HG02970 (cell line): ENCODE results near the gene SCAF4.
"Not testable (repeated sequence)": the region's sequence is repeated elsewhere in the genome, so short reads cannot be mapped to it uniquely, and the experiment has no call there.

Experiments
- ATAC-seq: cut with Tn5 transposase; IDR thresholded peaks from one replicate; pipeline ENCODE4 v1.9.1; 2021; ENCODE audit warnings: mild to moderate bottlenecking, moderate library complexity, moderate number of reproducible peaks; ENCODE audit not compliant: unreplicated experiment, low FRiP score

Gene SCAF4

GRCh38 chr21:31654821-31655580, 76.9 kb downstream of the SCAF4 start:
- not testable (repeated sequence) for ATAC-seq

DNA sequence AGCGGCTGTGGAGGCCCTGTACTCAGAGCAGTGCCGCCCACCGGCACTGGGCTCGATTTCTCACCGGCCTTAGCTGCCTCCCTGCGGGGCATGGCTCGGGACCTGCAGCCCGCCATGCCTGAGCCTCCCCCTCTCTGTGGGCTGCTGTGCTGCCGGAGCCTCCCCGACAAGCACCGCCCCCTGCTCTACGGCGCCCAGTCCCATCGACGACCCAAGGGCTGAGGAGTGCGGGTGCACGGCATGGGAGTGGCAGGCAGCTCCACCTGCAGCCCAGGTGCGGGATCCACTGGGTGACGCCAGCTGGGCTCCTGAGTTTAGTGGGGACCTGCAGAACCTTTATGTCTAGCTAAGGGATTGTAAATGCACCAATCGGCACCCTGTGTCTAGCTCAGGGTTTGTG, 77.6 kb downstream of the SCAF4 start:
- no peak for ATAC-seq

DNA sequence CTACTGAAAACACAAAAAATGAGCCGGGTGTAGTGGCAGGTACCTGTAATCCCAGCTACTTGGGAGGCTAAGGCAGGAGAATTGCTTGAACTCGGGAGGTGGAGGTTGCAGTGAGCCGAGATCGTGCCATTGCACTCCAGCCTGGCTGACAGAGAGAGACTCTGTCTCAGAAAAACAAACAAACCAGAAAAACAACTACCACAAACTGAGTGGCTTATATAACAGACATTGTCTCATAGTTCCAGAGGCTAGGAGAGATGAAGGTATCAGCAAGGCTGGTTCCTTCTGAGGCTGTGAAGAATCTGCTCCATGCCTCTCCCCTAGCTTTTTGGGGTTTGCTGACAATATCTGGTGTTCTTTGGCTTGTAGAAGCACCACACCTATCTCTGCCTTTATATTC, 80.4 kb downstream of the SCAF4 start:
- ATAC-seq = not testable (repeated sequence)

GRCh38 chr21:31650930-31651329, 81.0 kb downstream of the SCAF4 start:
- ATAC-seq = no peak

DNA sequence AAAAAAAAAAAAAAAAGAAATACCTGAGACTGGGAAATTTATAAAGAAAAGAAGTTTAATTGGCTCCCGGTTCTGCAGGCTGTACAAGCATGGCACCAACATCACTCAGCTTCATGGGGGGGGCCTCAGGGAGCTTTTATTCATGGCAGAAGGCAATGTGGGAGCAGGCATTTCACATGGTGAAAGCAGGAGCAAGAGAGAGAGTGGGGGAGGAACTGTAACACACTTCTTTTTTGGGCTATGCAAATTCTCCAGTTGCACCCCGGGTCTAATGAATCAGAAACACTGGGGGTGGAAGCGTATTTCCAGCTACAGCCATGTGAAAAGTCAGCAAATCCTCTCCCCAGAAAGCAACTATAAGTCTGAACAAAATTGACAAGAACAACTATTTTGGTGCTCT, 84.3 kb downstream of the SCAF4 start:
- ATAC-seq = no peak

DNA sequence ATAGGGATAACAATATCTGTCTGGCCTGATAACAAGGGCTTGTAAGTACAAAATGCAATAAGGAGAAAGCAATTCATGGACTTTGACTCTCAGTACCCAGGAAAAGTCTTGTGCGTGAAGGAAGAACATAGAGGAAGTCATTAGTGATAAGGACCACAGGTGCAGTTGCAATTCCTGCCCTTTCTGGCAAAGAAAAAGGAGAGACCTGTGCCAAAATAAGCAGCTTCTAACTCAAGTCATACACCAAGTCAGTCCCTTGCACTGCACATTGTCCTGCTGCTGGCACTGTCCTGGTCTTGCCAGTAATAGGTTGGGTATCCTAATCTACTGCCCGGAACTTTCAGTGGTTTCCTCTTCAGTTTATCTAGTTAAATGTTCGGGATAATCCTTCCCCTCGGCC, 87.3 kb downstream of the SCAF4 start:
- no peak for ATAC-seq

DNA sequence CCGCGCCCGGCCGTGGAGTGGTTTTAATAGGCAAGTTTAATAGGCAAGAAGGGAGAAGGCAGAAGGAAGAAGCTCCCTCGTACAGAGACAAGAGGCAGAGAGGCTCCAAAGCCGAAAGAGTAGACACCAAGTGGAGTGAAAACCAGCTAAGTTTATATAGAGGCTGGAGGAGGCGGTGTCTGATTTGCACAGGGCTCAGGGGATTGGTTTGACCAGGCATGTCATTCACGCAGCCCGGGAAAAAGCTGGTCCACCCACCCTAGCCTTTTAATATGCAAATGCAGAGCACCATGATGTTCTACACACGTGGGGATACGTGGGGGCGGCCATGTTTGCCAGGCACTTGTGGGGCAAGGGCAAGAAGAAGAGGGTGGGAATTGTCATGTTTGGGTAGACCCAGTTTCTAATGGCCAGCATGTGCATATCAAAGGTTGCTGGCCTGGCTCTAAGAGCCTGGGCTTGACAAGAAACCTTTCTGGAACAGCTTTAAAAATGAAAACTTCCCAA, 90.4 kb downstream of the SCAF4 start:
- ATAC-seq = no peak

DNA sequence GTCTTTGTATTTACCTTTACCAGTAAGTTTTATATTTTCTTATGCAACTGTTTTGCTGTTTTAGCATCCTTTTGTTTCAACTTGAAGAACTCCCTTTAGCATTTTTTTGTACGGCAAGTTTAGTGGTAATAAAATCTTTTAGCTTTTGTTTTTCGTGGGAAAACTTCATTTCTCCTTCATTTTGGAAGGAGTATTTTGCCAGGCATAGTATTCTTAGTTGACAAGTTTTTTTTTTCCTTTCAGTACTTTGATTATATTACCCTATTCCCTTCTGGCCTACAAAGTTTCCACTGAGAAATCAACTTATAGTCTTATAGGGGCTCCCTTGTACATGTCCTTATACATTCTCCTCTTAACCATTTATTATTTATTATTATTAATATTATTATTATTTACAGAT, 95.0 kb downstream of the SCAF4 start:
- ATAC-seq = no peak

GRCh38 chr21:31634993-31635392, 96.9 kb downstream of the SCAF4 start:
- ATAC-seq = no peak

- ATAC-seq = not testable (repeated sequence)
Observed at GRCh38 chr21:31631881-31632280, 100.0 kb downstream of the SCAF4 start.

DNA sequence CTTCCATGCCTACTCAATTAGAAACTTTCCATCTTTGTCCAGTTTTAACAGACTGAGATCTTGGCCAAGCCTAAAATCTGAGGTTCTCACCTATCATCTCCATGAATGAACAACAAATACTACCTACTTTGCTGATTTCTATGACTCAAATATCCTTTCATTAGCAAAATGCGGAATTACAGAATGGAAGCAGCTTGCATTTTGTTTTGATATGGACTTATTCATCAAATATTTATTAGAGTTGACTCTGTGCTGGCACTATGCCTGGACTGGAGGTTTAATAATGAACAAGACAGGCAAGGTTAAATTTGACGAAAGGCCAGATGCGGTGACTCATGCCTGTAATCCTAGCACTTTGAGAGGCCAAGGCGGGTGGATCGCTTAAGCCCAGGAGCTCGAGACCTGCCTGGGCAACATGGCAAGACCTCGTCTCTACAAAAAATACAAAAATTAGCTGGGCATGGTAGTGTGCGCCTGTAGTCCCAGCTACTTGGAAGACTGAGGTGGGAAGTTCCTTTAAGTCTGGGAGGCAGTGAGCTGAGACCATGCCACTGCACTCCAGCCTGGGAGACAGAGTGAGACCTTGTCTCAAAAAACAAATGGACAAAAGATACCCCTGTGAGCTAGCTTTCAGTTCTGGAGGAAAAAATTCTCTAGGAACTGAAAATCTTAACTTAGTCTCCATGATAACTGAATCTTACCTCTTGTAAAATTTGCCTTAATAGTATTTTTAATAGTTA, 101.8 kb downstream of the SCAF4 start:
- no peak for ATAC-seq

- no peak for ATAC-seq
Observed at GRCh38 chr21:31624961-31625491, 106.9 kb downstream of the SCAF4 start.

- ATAC-seq = no peak
Observed at GRCh38 chr21:31624181-31624580, 107.7 kb downstream of the SCAF4 start.

- ATAC-seq = no peak
Observed at GRCh38 chr21:31623664-31624063, 108.3 kb downstream of the SCAF4 start.

- ATAC-seq = no peak
Observed at GRCh38 chr21:31622397-31622796, 109.5 kb downstream of the SCAF4 start.
